ENCODE results near the gene GRK2. TPM values are rescaled to one million over a fixed set of nuclear protein-coding genes. Genes with fewer than 3 reads are reported as not detected.

GRK2 gene
- total and polyA plus RNA-seq, 9 of the 15 experiments (the other 6 are each of a cell fraction or from before 2014, with no cell fraction given): 0.24 to 95.8 (median 56.5) TPM

DNA sequence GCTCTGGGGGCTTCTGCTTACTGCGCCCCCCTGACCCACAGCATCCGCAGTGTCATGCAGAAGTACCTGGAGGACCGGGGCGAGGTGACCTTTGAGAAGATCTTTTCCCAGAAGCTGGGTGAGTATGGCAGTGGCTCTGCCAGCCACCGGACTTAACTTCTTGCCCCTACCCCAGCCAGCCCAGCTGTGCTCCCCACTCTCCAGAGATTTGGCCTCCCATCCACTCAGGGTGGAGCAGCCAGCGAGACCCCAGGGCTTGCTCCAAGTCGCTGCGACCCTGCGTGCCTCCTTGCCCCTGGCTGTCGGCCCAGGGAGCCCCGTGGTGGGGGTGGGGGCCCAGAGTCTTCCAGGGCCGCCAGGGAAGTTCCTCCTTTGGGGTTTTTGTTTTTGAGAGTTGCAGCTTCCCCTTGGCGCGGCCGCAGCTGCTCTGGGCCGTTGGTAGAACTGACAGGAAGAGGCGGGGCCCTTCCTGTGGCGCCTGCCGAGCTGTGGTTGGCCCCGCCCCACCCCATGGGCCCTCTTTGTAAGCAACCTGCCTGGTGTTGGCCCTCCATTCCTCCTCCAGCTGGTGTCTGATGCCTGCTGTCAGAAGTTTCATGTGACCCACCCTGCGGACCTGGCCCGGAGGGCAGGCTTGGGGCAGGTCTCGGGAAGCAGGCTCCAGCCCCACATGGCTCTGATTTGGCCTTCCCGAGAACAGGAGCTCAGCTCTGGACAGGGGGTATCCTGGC, 11.1 kb downstream of the GRK2 start (continued):
- TF ChIP-seq ESRRB (CRISPR knock-in tag; IDR thresholded peaks at IDR 0.05; ENCODE audit: borderline replicate concordance) (no peak), ESRRA (IDR thresholded peaks at IDR 0.05; ENCODE audit: borderline replicate concordance, low read depth) (peak; percentile 63), ZNF444 (CRISPR knock-in tag; IDR thresholded peaks at IDR 0.05) (peak; percentile 51; the same call in 1 of the 2 replicates), TAF7 (tag; IDR thresholded peaks at IDR 0.05) (peak; percentile 49; the same call in 1 of the 2 replicates), ZNF175 (CRISPR knock-in tag; IDR thresholded peaks at IDR 0.05; ENCODE audit: low read depth) (peak; percentile 92), NFIX (CRISPR knock-in tag; IDR thresholded peaks at IDR 0.05; ENCODE audit: low read depth) (no peak), ZNF57 (CRISPR knock-in tag; IDR thresholded peaks at IDR 0.05) (peak; percentile 41; the same call in 1 of the 2 replicates), HDAC8 (tag; IDR thresholded peaks at IDR 0.05) (peak; percentile 78), ZNF830 (CRISPR knock-in tag; IDR thresholded peaks at IDR 0.05) (peak; percentile 78; the same call in 1 of the 2 replicates), NFRKB (IDR thresholded peaks at IDR 0.05; ENCODE audit: low read depth) (peak; percentile 37; the same call in 1 of the 2 replicates), MYC (IDR thresholded peaks at IDR 0.05; ENCODE audit: low read depth, low read length) (peak; percentile 55), MYC (CRISPR knock-in tag; IDR thresholded peaks at IDR 0.05; ENCODE audit: borderline replicate concordance, low read depth) (peak; percentile 75; the same call in 1 of the 2 replicates), TEAD2 (tag; IDR thresholded peaks at IDR 0.05) (0 out of 2 replicates have a peak, but pooled peaks have one; percentile 52), CEBPG (CRISPR knock-in tag; IDR thresholded peaks at IDR 0.05) (peak; percentile 38; the same call in 1 of the 2 replicates), CEBPG (tag; conservative IDR thresholded peaks at IDR 0.05 in 1 of 2, IDR thresholded peaks at IDR 0.05 in 1 of 2) (no peak), E2F3 (CRISPR knock-in tag; IDR thresholded peaks at IDR 0.05) (peak; percentile 50; the same call in 1 of the 2 replicates), COPS2 (conservative IDR thresholded peaks at IDR 0.05) (no peak)
- TF ChIP-seq, protein P1, sequence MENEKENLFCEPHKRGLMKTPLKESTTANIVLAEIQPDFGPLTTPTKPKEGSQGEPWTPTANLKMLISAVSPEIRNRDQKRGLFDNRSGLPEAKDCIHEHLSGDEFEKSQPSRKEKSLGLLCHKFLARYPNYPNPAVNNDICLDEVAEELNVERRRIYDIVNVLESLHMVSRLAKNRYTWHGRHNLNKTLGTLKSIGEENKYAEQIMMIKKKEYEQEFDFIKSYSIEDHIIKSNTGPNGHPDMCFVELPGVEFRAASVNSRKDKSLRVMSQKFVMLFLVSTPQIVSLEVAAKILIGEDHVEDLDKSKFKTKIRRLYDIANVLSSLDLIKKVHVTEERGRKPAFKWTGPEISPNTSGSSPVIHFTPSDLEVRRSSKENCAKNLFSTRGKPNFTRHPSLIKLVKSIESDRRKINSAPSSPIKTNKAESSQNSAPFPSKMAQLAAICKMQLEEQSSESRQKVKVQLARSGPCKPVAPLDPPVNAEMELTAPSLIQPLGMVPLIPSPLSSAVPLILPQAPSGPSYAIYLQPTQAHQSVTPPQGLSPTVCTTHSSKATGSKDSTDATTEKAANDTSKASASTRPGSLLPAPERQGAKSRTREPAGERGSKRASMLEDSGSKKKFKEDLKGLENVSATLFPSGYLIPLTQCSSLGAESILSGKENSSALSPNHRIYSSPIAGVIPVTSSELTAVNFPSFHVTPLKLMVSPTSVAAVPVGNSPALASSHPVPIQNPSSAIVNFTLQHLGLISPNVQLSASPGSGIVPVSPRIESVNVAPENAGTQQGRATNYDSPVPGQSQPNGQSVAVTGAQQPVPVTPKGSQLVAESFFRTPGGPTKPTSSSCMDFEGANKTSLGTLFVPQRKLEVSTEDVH (IDR thresholded peaks at IDR 0.05; ENCODE audit: low read depth, partially characterized antibody): no peak
- TF ChIP-seq, protein P2, sequence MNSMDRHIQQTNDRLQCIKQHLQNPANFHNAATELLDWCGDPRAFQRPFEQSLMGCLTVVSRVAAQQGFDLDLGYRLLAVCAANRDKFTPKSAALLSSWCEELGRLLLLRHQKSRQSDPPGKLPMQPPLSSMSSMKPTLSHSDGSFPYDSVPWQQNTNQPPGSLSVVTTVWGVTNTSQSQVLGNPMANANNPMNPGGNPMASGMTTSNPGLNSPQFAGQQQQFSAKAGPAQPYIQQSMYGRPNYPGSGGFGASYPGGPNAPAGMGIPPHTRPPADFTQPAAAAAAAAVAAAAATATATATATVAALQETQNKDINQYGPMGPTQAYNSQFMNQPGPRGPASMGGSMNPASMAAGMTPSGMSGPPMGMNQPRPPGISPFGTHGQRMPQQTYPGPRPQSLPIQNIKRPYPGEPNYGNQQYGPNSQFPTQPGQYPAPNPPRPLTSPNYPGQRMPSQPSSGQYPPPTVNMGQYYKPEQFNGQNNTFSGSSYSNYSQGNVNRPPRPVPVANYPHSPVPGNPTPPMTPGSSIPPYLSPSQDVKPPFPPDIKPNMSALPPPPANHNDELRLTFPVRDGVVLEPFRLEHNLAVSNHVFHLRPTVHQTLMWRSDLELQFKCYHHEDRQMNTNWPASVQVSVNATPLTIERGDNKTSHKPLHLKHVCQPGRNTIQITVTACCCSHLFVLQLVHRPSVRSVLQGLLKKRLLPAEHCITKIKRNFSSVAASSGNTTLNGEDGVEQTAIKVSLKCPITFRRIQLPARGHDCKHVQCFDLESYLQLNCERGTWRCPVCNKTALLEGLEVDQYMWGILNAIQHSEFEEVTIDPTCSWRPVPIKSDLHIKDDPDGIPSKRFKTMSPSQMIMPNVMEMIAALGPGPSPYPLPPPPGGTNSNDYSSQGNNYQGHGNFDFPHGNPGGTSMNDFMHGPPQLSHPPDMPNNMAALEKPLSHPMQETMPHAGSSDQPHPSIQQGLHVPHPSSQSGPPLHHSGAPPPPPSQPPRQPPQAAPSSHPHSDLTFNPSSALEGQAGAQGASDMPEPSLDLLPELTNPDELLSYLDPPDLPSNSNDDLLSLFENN (IDR thresholded peaks at IDR 0.05; ENCODE audit: low read depth in 2 of 2, low read length in 2 of 2): no peak
- TF ChIP-seq, protein P3, sequence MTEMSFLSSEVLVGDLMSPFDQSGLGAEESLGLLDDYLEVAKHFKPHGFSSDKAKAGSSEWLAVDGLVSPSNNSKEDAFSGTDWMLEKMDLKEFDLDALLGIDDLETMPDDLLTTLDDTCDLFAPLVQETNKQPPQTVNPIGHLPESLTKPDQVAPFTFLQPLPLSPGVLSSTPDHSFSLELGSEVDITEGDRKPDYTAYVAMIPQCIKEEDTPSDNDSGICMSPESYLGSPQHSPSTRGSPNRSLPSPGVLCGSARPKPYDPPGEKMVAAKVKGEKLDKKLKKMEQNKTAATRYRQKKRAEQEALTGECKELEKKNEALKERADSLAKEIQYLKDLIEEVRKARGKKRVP (CRISPR knock-in tag; IDR thresholded peaks at IDR 0.05): peak; percentile 58

All from K562 (cell line).